WTC11 (cell line): ENCODE data around the gene DMXL2. TPM values are rescaled to one million over a fixed set of nuclear protein-coding genes. Genes with fewer than 3 reads are reported as not detected.
A peak's percentile ranks its signal among the peaks of the same experiment; 100 is the strongest.

ENCODE experiments used
- ATAC-seq: fragments of 200-7000 bp; cut with Tn5 transposase; 2 replicates; pipeline ENCODE4 v1.10.0; 2021; ENCODE audit warnings: mild to moderate bottlenecking, moderate library complexity
- CTCF ChIA-PET: fragments of 300-600 bp; sonication (Branson Sonifier 250); formaldehyde crosslinking; loops from one replicate; lab custom pipeline; 2021; ENCODE audit warnings: antibody characterized with exemption; lab: Charles Lee
- POLR2A ChIA-PET: fragments of 350-600 bp; sonication (Branson Sonifier 250); formaldehyde crosslinking; loops from one replicate; lab custom pipeline; 2021; ENCODE audit warnings: antibody characterized with exemption; lab: Charles Lee
- DNase-seq: peaks from one replicate; pipeline ENCODE4 v3.0.0; 2021; ENCODE audit warnings: low spot score
- H3K27ac Mint-ChIP-seq: 2 replicates; pipeline ENCODE4 v1.8.0; 2021; ENCODE audit warnings: mixed read lengths
- H3K27me3 Mint-ChIP-seq: 2 replicates; pipeline ENCODE4 v1.8.0; 2021; ENCODE audit warnings: low read depth, mild to moderate bottlenecking, moderate library complexity, mixed read lengths
- H3K36me3 Mint-ChIP-seq: 2 replicates; pipeline ENCODE4 v1.8.0; 2021; ENCODE audit warnings: mixed read lengths
- H3K4me1 Mint-ChIP-seq: 2 replicates; pipeline ENCODE4 v1.8.0; 2022; ENCODE audit warnings: mixed read lengths
- H3K4me3 Mint-ChIP-seq: 2 replicates; pipeline ENCODE4 v1.8.0; 2021; ENCODE audit warnings: mild to moderate bottlenecking, moderate library complexity, mixed read lengths
- H3K9me3 Mint-ChIP-seq: 2 replicates; pipeline ENCODE4 v1.8.0; 2021; ENCODE audit warnings: mixed read lengths
- ATF1 ChIP-seq: sonication (generic); formaldehyde crosslinking; IDR thresholded peaks from 2 replicates; pipeline ENCODE4 v1.8.1; 2023; ENCODE audit warnings: mild to moderate bottlenecking, moderate library complexity, missing genetic modification reagents
- CREB1 ChIP-seq: sonication (generic); formaldehyde crosslinking; IDR thresholded peaks from 2 replicates; pipeline ENCODE4 v1.8.0; 2023; ENCODE audit warnings: mild to moderate bottlenecking, missing genetic modification reagents
- ELF4 ChIP-seq: sonication (generic); formaldehyde crosslinking; IDR thresholded peaks from 2 replicates; pipeline ENCODE4 v1.8.1; 2022; ENCODE audit warnings: low read depth, mild to moderate bottlenecking, moderate library complexity, missing genetic modification reagents
- ETV6 ChIP-seq: sonication (generic); formaldehyde crosslinking; IDR thresholded peaks from 2 replicates; pipeline ENCODE4 v1.8.1; 2022; ENCODE audit warnings: mild to moderate bottlenecking, missing genetic modification reagents
- FOXJ3 ChIP-seq: sonication (generic); formaldehyde crosslinking; IDR thresholded peaks from 2 replicates; pipeline ENCODE4 v1.9.0; 2021; ENCODE audit warnings: missing genetic modification reagents, mild to moderate bottlenecking, borderline replicate concordance
- FOXK1 ChIP-seq: sonication (generic); formaldehyde crosslinking; IDR thresholded peaks from 2 replicates; pipeline ENCODE4 v1.8.0; 2022; ENCODE audit warnings: mild to moderate bottlenecking, moderate library complexity, missing genetic modification reagents
- FOXP1 ChIP-seq: sonication (generic); formaldehyde crosslinking; IDR thresholded peaks from 2 replicates; pipeline ENCODE4 v1.8.0; 2022; ENCODE audit warnings: missing genetic modification reagents, mild to moderate bottlenecking, moderate library complexity, borderline replicate concordance
- HMGA2 ChIP-seq: fragments of 250-450 bp; sonication (Bioruptor Pico); IDR thresholded peaks from 2 replicates; pipeline ENCODE4 v1.4.0; 2021; ENCODE audit warnings: mild to moderate bottlenecking, moderate library complexity
- IRF2 ChIP-seq: sonication (generic); formaldehyde crosslinking; IDR thresholded peaks from 2 replicates; pipeline ENCODE4 v1.8.0; 2022; ENCODE audit warnings: low read depth, missing genetic modification reagents, borderline replicate concordance
- KAT7 ChIP-seq: sonication (generic); formaldehyde crosslinking; IDR thresholded peaks from 2 replicates; pipeline ENCODE4 v1.8.1; 2023; ENCODE audit warnings: missing genetic modification reagents, mild to moderate bottlenecking, borderline replicate concordance
- NFYB ChIP-seq: sonication (generic); formaldehyde crosslinking; conservative IDR thresholded peaks from 2 replicates; pipeline ENCODE4 v1.8.0; 2022; ENCODE audit warnings: low read depth, missing genetic modification reagents
- NR1H2 ChIP-seq: sonication (generic); formaldehyde crosslinking; IDR thresholded peaks from 2 replicates; pipeline ENCODE4 v1.9.0; 2021; ENCODE audit warnings: mild to moderate bottlenecking, moderate library complexity, missing genetic modification reagents
- NR3C1 ChIP-seq: sonication (generic); formaldehyde crosslinking; conservative IDR thresholded peaks from 2 replicates; pipeline ENCODE4 v1.8.1; 2023; ENCODE audit warnings: low read depth, mild to moderate bottlenecking, missing genetic modification reagents
- SMAD4 ChIP-seq: sonication (generic); formaldehyde crosslinking; IDR thresholded peaks from 2 replicates; pipeline ENCODE4 v1.8.0; 2022; ENCODE audit warnings: mild to moderate bottlenecking, missing genetic modification reagents
- SOX15 ChIP-seq: fragments of 250-450 bp; sonication (Bioruptor Pico); IDR thresholded peaks from 2 replicates; pipeline ENCODE4 v1.9.0; 2021; ENCODE audit warnings: mild to moderate bottlenecking
- TEAD4 ChIP-seq: sonication (generic); formaldehyde crosslinking; IDR thresholded peaks from 2 replicates; pipeline ENCODE4 v1.8.0; 2022; ENCODE audit warnings: mild to moderate bottlenecking, missing genetic modification reagents
- ZNF121 ChIP-seq: sonication (generic); formaldehyde crosslinking; IDR thresholded peaks from 2 replicates; pipeline ENCODE4 v1.8.0; 2023; ENCODE audit warnings: missing genetic modification reagents
- ZNF232 ChIP-seq: sonication (generic); formaldehyde crosslinking; IDR thresholded peaks from 2 replicates; pipeline ENCODE4 v1.8.0; 2022; ENCODE audit warnings: mild to moderate bottlenecking, missing genetic modification reagents
- ZNF317 ChIP-seq: sonication (generic); formaldehyde crosslinking; IDR thresholded peaks from 2 replicates; pipeline ENCODE4 v1.8.1; 2023; ENCODE audit warnings: low read depth, mild to moderate bottlenecking, moderate library complexity, missing genetic modification reagents, borderline replicate concordance
- ZNF396 ChIP-seq: fragments of 250-450 bp; sonication (Bioruptor Pico); IDR thresholded peaks from 2 replicates; pipeline ENCODE4 v1.8.0; 2021; ENCODE audit warnings: mild to moderate bottlenecking, moderate library complexity, borderline replicate concordance
- ZNF671 ChIP-seq: fragments of 250-450 bp; sonication (Bioruptor Pico); IDR thresholded peaks from 2 replicates; pipeline ENCODE4 v1.8.0; 2021; ENCODE audit warnings: mild to moderate bottlenecking
- total RNA-seq: library from RNA; stranded (reverse); gene quantifications from 3 replicates; pipeline ENCODE4 v1.2.3, GENCODE V29; 2021
- TF ChIP-seq, protein P1 (sequence below): sonication (generic); formaldehyde crosslinking; IDR thresholded peaks from 2 replicates; pipeline ENCODE4 v1.8.1; 2023; ENCODE audit warnings: mild to moderate bottlenecking, missing genetic modification reagents, moderate library complexity
- TF ChIP-seq, protein P2 (sequence below): sonication (generic); formaldehyde crosslinking; IDR thresholded peaks from 2 replicates; pipeline ENCODE4 v1.8.1; 2023; ENCODE audit warnings: mild to moderate bottlenecking, moderate library complexity, missing genetic modification reagents
- TF ChIP-seq, protein P3 (sequence below): sonication (generic); formaldehyde crosslinking; IDR thresholded peaks from 2 replicates; pipeline ENCODE4 v1.8.1; 2023; ENCODE audit warnings: mild to moderate bottlenecking, missing genetic modification reagents
- TF ChIP-seq, protein P4 (sequence below): sonication (generic); formaldehyde crosslinking; IDR thresholded peaks from 2 replicates; pipeline ENCODE4 v1.8.0; 2022; ENCODE audit warnings: mild to moderate bottlenecking, missing genetic modification reagents

DMXL2 gene
- total RNA-seq, 1 experiment from 2014 or later = 10.4 TPM

DNA sequence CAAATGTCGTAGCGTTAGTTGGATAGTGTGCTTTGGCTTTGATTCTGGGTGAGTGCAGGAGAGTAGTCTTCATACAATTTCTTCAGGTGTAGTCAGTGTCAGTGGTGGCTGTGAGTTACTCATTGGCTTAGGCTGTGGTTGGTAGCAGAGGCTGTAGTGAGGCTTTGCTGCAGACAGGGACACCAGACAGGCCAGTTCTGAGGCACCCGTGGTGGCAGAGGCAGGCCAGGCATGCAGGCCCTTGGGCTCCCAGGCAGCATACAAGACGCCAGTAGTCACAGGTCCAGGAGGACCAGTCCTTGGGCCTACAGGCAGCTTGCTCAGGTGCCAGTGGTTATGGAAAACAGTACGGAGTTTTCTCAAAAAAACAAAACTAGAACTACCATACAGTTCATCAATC is 61.3 kb downstream of the DMXL2 start:
- Mint-ChIP-seq H3K9me3 (no peaks in the 10 kb centered on the region), H3K27me3 (no peaks in the 10 kb centered on the region), H3K4me1 (no peaks in the 10 kb centered on the region), H3K4me3 (no peak overlapping the region), H3K27ac (peak overlapping the region; percentile 22; the same call in 1 of the 2 replicates), H3K36me3 (no peaks in the 10 kb centered on the region)
- DNase-seq (peak; percentile 25), ATAC-seq (peak; percentile 97)
- TF ChIP-seq, protein P1, sequence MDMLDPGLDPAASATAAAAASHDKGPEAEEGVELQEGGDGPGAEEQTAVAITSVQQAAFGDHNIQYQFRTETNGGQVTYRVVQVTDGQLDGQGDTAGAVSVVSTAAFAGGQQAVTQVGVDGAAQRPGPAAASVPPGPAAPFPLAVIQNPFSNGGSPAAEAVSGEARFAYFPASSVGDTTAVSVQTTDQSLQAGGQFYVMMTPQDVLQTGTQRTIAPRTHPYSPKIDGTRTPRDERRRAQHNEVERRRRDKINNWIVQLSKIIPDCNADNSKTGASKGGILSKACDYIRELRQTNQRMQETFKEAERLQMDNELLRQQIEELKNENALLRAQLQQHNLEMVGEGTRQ (CRISPR knock-in tag) = no peak
- no peak for TF ChIP-seq KAT7 (CRISPR knock-in tag)
- TF ChIP-seq NR3C1 (CRISPR knock-in tag) = no peak
- TF ChIP-seq CREB1 = no peak
- TF ChIP-seq NFYB (CRISPR knock-in tag) = no peak
- TF ChIP-seq, protein P2, sequence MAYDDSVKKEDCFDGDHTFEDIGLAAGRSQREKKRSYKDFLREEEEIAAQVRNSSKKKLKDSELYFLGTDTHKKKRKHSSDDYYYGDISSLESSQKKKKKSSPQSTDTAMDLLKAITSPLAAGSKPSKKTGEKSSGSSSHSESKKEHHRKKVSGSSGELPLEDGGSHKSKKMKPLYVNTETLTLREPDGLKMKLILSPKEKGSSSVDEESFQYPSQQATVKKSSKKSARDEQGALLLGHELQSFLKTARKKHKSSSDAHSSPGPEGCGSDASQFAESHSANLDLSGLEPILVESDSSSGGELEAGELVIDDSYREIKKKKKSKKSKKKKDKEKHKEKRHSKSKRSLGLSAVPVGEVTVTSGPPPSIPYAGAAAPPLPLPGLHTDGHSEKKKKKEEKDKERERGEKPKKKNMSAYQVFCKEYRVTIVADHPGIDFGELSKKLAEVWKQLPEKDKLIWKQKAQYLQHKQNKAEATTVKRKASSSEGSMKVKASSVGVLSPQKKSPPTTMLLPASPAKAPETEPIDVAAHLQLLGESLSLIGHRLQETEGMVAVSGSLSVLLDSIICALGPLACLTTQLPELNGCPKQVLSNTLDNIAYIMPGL (CRISPR knock-in tag) = no peak
- TF ChIP-seq FOXJ3 (CRISPR knock-in tag) = no peak
- no peak for TF ChIP-seq TEAD4 (CRISPR knock-in tag)
- no peak for TF ChIP-seq HMGA2 (CRISPR knock-in tag)
- no peak for TF ChIP-seq ZNF317
- TF ChIP-seq SMAD4 = no peak
- no peak for TF ChIP-seq ETV6
- no peak for TF ChIP-seq ZNF671 (CRISPR knock-in tag)
- TF ChIP-seq SOX15 (CRISPR knock-in tag) = no peak
- TF ChIP-seq NR1H2 (CRISPR knock-in tag) = no peak
- TF ChIP-seq ZNF121 (CRISPR knock-in tag) = no peak
- no peak for TF ChIP-seq ATF1
- no peak for TF ChIP-seq IRF2 (CRISPR knock-in tag)
- no peak for TF ChIP-seq ZNF232 (CRISPR knock-in tag)
- no peak for TF ChIP-seq FOXK1 (CRISPR knock-in tag)
- ChIA-PET CTCF (interaction anchor here (1.5 kb wide), 1 partner anchor 89 kb away, joined by 3 read pairs; no protein-coding TSS in a partner anchor), POLR2A (no interaction called here)

DNA sequence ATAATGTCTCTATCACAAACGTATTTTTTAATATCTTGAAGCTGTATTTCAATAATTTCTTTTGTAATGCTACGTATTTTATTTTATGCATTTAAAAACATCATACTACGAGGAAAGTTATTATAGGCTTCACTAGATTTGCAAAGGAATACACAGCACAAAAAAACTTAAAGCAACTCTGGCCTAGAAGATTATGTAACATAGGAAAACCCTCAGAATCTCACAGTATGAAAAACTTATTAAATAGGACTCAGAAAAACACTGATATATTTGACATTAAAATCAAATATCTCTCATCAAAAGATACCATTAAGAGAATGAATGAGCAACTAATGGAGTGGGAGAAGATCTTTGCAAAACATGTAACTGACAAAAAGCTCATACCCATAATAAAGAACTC is 63.7 kb downstream of the DMXL2 start:
- H3K27ac Mint-ChIP-seq = no peak overlapping the region
- no peak overlapping the region for H3K4me3 Mint-ChIP-seq
- ChIA-PET CTCF (interaction anchor here (1.0 kb wide), 1 partner anchor 22 kb away, joined by 3 read pairs; no protein-coding TSS in a partner anchor), POLR2A (no interaction called here)
- H3K4me1 Mint-ChIP-seq = no peaks in the 10 kb centered on the region
- ATAC-seq (no peak), DNase-seq (no peak)
- H3K36me3 Mint-ChIP-seq = no peaks in the 10 kb centered on the region
- H3K27me3 Mint-ChIP-seq = no peaks in the 10 kb centered on the region
- H3K9me3 Mint-ChIP-seq = no peaks in the 10 kb centered on the region
- TF ChIP-seq ZNF396 (CRISPR knock-in tag) = no peak
- TF ChIP-seq ETV6 = no peak
- TF ChIP-seq, protein P3, sequence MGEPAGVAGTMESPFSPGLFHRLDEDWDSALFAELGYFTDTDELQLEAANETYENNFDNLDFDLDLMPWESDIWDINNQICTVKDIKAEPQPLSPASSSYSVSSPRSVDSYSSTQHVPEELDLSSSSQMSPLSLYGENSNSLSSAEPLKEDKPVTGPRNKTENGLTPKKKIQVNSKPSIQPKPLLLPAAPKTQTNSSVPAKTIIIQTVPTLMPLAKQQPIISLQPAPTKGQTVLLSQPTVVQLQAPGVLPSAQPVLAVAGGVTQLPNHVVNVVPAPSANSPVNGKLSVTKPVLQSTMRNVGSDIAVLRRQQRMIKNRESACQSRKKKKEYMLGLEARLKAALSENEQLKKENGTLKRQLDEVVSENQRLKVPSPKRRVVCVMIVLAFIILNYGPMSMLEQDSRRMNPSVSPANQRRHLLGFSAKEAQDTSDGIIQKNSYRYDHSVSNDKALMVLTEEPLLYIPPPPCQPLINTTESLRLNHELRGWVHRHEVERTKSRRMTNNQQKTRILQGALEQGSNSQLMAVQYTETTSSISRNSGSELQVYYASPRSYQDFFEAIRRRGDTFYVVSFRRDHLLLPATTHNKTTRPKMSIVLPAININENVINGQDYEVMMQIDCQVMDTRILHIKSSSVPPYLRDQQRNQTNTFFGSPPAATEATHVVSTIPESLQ (CRISPR knock-in tag) = no peak
- TF ChIP-seq, protein P4, sequence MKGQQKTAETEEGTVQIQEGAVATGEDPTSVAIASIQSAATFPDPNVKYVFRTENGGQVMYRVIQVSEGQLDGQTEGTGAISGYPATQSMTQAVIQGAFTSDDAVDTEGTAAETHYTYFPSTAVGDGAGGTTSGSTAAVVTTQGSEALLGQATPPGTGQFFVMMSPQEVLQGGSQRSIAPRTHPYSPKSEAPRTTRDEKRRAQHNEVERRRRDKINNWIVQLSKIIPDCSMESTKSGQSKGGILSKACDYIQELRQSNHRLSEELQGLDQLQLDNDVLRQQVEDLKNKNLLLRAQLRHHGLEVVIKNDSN (CRISPR knock-in tag) = no peak
- no peak for TF ChIP-seq FOXP1 (CRISPR knock-in tag)
- TF ChIP-seq ELF4 = no peak
